Testis (tissue), 3 donors: ENCODE results near the gene HIRIP3. TPM values are rescaled to one million over a fixed set of nuclear protein-coding genes. Genes with fewer than 3 reads are reported as not detected.
"Not testable (repeated sequence)": the region's sequence is repeated elsewhere in the genome, so short reads cannot be mapped to it uniquely, and the experiment has no call there.

ENCODE experiments used
- DNase-seq: peaks from one replicate; pipeline ENCODE4 v3.0.0-alpha.2; 2019
- H3K27ac ChIP-seq, 2 donors: fragments of 200-600 bp; sonication (generic); one replicate each; pipeline ENCODE4 v1.5.1; 2019
- H3K27me3 ChIP-seq: fragments of 200-600 bp; sonication (generic); one replicate; pipeline ENCODE4 v1.5.1; 2019
- H3K36me3 ChIP-seq: fragments of 200-600 bp; sonication (generic); one replicate; pipeline ENCODE4 v1.5.1; 2017; ENCODE audit warnings: low read depth; ENCODE audit errors: missing control alignments
- H3K4me1 ChIP-seq: fragments of 200-600 bp; sonication (generic); one replicate; pipeline ENCODE4 v1.5.1; 2019
- H3K4me3 ChIP-seq, 2 donors: fragments of 200-600 bp; sonication (generic); one replicate each; pipeline ENCODE4 v1.5.1; 2017 to 2019
- H3K9me3 ChIP-seq: fragments of 200-600 bp; sonication (generic); one replicate; pipeline ENCODE4 v1.5.1; 2017
- POLR2A ChIP-seq: fragments of 450-650 bp; IDR thresholded peaks from one replicate; pipeline ENCODE4 v1.6.1; 2017; ENCODE audit warnings: antibody characterized with exemption, mild to moderate bottlenecking, moderate library complexity
- WGBS, 2 donors: methylation state at CpG; one replicate each; pipeline ENCODE4 v1.1.5; 2018; 5-methylcytosine and 5-hydroxymethylcytosine counted together
- intact Hi-C: fragments of 100-400 bp; cut with DNase I; formaldehyde crosslinking; loops from one replicate; pipeline ENCODE4 v1.15.1; 2023; ENCODE audit warnings: low total_unique reads
- polyA plus RNA-seq: library from polyadenylated mRNA; stranded (reverse); fragments of 350-450 nt; fragmentation: Illumina TruSeq; extraction: RNeasy Lipid Tissue Mini Kit (QIAGEN cat#74804); gene quantifications from one replicate; pipeline ENCODE4 v1.2.3, GENCODE V29; 2014; ENCODE audit warnings: low read depth, low replicate concordance; ENCODE audit not compliant: insufficient read depth
- total RNA-seq, 2 donors: library from RNA; depleted of rRNA; stranded (reverse); fragments of >200 nt; gene quantifications; one replicate each; pipeline ENCODE4 v1.2.3, GENCODE V29; 2016
- TF ChIP-seq, protein P1 (sequence below), 3 experiments: fragments of 450-650 bp in 2 of 3; fragments of 200-600 bp in 1 of 3; sonication (generic) in 1 of 3; IDR thresholded peaks; one replicate each; pipeline ENCODE4 v1.5.1; 2016 to 2019; ENCODE audit warnings: antibody characterized with exemption in 3 of 3, mild to moderate bottlenecking in 2 of 3, moderate library complexity in 1 of 3

HIRIP3 gene
- total and polyA plus RNA-seq, 3 donors from 2014 or later = 32.1 to 57.3 (median 40.2) TPM

DNA sequence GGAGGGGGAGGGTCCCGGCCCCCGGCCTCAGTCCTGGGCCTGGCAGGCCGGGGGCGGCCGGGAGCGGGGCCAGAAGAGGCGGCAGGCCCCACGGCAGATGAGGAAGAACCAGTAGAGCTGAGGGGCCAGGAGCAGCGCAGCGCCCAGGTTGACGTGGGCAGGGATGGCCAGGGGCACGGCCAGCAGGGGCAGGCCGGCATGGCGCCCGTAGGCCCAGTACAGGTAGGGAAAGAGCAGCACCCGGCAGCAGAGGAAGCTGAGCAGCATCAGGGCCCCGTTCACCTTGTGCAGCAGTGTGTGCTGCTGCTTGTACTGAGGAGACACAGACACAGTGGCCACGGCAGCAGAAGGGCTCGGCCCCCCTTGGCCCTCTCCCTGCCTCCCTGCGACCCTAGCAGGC, 29.7 kb upstream of the HIRIP3 start:
- 80 to 84% methylated on average over 11 to 20 of the region's 20 CpGs for WGBS, 2 donors
- no peak for DNase-seq
- H3K9me3 ChIP-seq = no peaks in the 10 kb centered on the region
- no peaks in the 10 kb centered on the region for H3K27me3 ChIP-seq
- intact Hi-C loops = loop anchor here (10.0 kb wide), 1 partner anchor 330 kb away; no protein-coding TSS in a partner anchor
- H3K4me3 ChIP-seq = no peak overlapping the region
- TF ChIP-seq POLR2A = no peak
- TF ChIP-seq, protein P1, sequence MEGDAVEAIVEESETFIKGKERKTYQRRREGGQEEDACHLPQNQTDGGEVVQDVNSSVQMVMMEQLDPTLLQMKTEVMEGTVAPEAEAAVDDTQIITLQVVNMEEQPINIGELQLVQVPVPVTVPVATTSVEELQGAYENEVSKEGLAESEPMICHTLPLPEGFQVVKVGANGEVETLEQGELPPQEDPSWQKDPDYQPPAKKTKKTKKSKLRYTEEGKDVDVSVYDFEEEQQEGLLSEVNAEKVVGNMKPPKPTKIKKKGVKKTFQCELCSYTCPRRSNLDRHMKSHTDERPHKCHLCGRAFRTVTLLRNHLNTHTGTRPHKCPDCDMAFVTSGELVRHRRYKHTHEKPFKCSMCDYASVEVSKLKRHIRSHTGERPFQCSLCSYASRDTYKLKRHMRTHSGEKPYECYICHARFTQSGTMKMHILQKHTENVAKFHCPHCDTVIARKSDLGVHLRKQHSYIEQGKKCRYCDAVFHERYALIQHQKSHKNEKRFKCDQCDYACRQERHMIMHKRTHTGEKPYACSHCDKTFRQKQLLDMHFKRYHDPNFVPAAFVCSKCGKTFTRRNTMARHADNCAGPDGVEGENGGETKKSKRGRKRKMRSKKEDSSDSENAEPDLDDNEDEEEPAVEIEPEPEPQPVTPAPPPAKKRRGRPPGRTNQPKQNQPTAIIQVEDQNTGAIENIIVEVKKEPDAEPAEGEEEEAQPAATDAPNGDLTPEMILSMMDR (IDR thresholded peaks at IDR 0.05) = no peak
- H3K4me1 ChIP-seq = peaks cover 5% of the 10 kb centered on the region
- H3K27ac ChIP-seq = no peak overlapping the region
- no peaks in the 10 kb centered on the region for H3K36me3 ChIP-seq

DNA sequence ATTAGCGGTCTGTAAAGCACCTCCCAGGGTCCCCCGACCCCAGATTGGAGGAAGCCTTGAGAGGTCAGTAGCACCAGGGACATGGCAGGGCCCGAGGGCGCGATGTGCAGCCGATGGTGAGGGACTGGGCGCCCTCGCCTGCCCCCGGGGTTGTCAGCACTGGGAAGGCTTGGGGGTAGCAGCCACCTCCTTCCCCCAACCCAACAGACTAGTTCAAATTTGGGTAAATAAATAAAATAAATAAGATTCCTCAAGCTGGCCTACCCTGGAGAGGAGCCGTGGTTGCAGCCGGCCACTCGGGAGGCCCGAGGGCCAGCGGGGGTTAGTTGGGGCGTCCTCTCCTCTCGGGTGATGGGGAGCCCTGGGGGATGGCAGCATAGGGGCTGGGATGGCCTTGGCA, 29.0 kb upstream of the HIRIP3 start:
- H3K27me3 ChIP-seq = no peaks in the 10 kb centered on the region
- no peaks in the 10 kb centered on the region for H3K9me3 ChIP-seq
- DNase-seq = no peak
- intact Hi-C loops = loop anchor here (10.0 kb wide), 1 partner anchor 330 kb away; no protein-coding TSS in a partner anchor
- H3K36me3 ChIP-seq = no peaks in the 10 kb centered on the region
- WGBS, 2 donors = 84 to 85% methylated on average over 16 of the region's 16 CpGs
- TF ChIP-seq POLR2A = no peak
- TF ChIP-seq, protein P1 (IDR thresholded peaks at IDR 0.05) = no peak
- no peak overlapping the region for H3K27ac ChIP-seq
- peaks cover 5% of the 10 kb centered on the region for H3K4me1 ChIP-seq
- no peak overlapping the region for H3K4me3 ChIP-seq

DNA sequence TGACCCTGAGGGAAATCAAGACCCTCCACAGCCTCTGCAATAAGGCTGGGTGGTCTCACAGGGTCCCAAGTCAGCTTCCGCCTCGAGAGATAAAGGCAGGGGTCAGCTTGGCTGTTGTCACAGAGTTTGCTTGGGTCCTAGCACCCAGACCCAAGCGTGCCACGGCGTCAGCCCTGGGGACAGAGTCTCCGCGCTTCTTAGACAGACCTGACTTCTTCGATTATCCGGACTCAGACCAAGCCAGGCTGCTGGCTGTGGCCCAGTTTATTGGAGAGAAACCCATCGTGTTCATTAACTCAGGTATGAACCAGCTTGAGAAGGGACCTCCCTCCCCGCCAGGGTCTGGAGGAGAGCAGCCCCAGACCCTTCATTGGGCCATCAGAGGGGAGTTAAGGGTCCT, 28.2 kb upstream of the HIRIP3 start:
- H3K4me1 ChIP-seq = peaks cover 2% of the 10 kb centered on the region
- H3K27me3 ChIP-seq = no peaks in the 10 kb centered on the region

DNA sequence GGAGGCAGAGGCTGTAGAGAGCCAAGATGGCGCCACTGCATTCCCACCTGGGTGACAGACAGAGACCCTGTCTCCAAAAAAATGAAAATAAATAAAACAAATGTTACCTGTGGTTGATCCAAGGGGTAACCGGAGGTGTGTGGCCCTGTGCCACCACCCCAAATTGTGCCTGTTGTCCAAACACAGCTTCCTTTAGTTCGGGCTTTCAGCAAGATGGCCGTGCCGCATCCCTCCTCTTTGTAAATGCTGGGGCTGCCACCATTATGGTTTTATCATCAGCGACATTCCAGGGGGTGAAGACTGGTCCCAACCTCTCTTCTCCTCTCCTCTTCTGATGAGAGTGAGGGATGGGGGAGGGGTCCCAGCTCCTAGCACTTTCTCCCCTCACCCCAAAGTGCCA, 27.5 kb upstream of the HIRIP3 start, which contains the start of gene C16orf92:
Gene C16orf92, plus strand, starts transcription at position 312 of the 400 bp plus-strand sequence. CDS start 143 bp downstream, outside the sequence.
- no peaks in the 10 kb centered on the region for H3K27me3 ChIP-seq
- H3K4me1 ChIP-seq = no peaks in the 10 kb centered on the region
- H3K4me3 ChIP-seq = no peak within 1 kb of the TSS
- no peak within 1 kb of the TSS for H3K27ac ChIP-seq
- H3K36me3 ChIP-seq = no peaks in the 10 kb centered on the region
- intact Hi-C loops = loop anchor here (10.0 kb wide), 1 partner anchor 328 kb away; no protein-coding TSS in a partner anchor
- WGBS, 2 donors = 93 to 94% methylated on average over 6 of the region's 6 CpGs
- no peaks in the 10 kb centered on the region for H3K9me3 ChIP-seq
- no peak for DNase-seq
- no peak for TF ChIP-seq POLR2A
- TF ChIP-seq, protein P1 (IDR thresholded peaks at IDR 0.05) = no peak

More for the DNA sequence above, 28.2 kb upstream of the HIRIP3 start:
- no peaks in the 10 kb centered on the region for H3K9me3 ChIP-seq
- no peak for DNase-seq
- H3K4me3 ChIP-seq = no peak overlapping the region
- intact Hi-C loops = loop anchor here (10.0 kb wide), 1 partner anchor 329 kb away; no protein-coding TSS in a partner anchor
- 71 to 93% methylated on average over 3 to 11 of the region's 11 CpGs for WGBS, 2 donors
- H3K27ac ChIP-seq = no peak overlapping the region
- no peaks in the 10 kb centered on the region for H3K36me3 ChIP-seq
- TF ChIP-seq, protein P1 (IDR thresholded peaks at IDR 0.05) = no peak
- TF ChIP-seq POLR2A = no peak

DNA sequence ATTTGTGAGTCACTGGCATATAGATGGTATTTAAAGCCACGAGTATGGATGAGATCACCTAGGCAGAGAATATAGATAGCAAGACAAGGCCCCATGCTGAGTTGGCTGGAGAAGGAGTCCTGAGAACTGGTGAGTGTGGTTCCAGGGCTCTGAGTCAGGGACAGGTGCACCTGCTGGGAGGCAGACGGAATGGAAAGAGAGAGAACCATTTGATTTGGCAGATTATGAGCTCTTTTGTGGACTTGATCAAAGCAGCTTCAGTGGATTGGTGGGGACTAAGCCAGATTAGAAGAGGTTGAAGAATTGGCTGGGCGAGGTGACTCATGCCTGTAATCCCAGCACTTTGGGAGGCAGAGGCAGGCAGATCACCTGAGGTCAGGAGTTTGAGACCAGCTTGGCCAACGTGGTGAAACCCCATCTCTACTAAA, 23.3 kb upstream of the HIRIP3 start:
- Histone ChIP-seq H3K9me3 (no peaks in the 10 kb centered on the region), H3K27ac (no peak overlapping the region), H3K27me3 (no peaks in the 10 kb centered on the region), H3K4me3 (no peak overlapping the region), H3K36me3 (no peaks in the 10 kb centered on the region), H3K4me1 (no peaks in the 10 kb centered on the region)
- intact Hi-C loops = no loop called here
- WGBS, 2 donors = 77 to 82% methylated on average over 4 of the region's 4 CpGs
- DNase-seq = no peak
- TF ChIP-seq, protein P1 (IDR thresholded peaks at IDR 0.05) = no peak
- no peak for TF ChIP-seq POLR2A

DNA sequence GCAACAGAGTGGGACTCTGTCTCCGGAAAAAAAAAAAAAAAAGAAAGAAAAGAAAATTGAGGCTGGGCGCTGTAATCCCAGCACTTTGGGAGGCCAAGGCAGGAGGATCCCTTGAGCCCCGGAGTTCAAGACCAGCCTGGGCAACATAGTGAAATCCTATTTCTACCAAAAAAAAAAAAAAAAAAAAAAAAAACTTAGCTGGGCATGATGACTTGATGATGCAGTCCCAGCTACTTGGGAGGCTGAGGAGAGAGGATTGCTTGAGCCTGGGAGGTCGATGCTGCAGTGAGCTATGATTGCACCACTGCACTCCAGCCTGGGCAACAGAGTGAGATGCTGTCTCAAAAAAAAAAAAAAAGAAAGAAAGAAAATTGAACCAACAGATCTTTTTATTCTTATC, 22.5 kb upstream of the HIRIP3 start:
- H3K27ac ChIP-seq, intact Hi-C loops, H3K36me3 ChIP-seq, H3K9me3 ChIP-seq, H3K27me3 ChIP-seq, H3K4me3 ChIP-seq, H3K4me1 ChIP-seq, DNase-seq: not testable (repeated sequence)
- WGBS, 2 donors = 89 to 90% methylated on average over 4 of the region's 4 CpGs
